LNCaP clone FGC (cell line): ENCODE data around the gene ZBTB48.
A peak's percentile ranks its signal among the peaks of the same experiment; 100 is the strongest.

Experiments
- DNase-seq: peaks from one replicate; pipeline ENCODE4 v3.0.0-alpha.2; 2011; ENCODE audit warnings: low read depth
- H3K4me3 ChIP-seq: 2 replicates; pipeline ENCODE4 v1.5.1; 2011; ENCODE audit warnings: mild to moderate bottlenecking, low read depth, low read length, control low read depth
- CTCF ChIP-seq: IDR thresholded peaks from 2 replicates; pipeline ENCODE4 v1.5.1; 2012; ENCODE audit warnings: mild to moderate bottlenecking; ENCODE audit not compliant: control insufficient read depth, insufficient read depth; ENCODE audit errors: extremely low read depth

Gene ZBTB48

GRCh38 chr1:6579374-6580118 lies at the start of gene ZBTB48:
TSS of gene ZBTB48 (plus strand) at chr1:6579994. CDS start at chr1:6580610, 616 bp downstream.
- DNase-seq = peak; percentile 90
- no peak for TF ChIP-seq CTCF
- peak within 1 kb of the TSS; percentile 95 for H3K4me3 ChIP-seq

GRCh38 chr1:6530504-6531160 lies 49.2 kb upstream of the ZBTB48 start:
- TF ChIP-seq CTCF = no peak
- DNase-seq = no peak
- H3K4me3 ChIP-seq = no peak overlapping the region

GRCh38 chr1:6531996-6532395 lies 47.8 kb upstream of the ZBTB48 start:
- TF ChIP-seq CTCF = no peak
- H3K4me3 ChIP-seq = no peak overlapping the region
- DNase-seq = no peak

GRCh38 chr1:6534248-6534822 lies 45.5 kb upstream of the ZBTB48 start:
- TF ChIP-seq CTCF = no peak
- no peak for DNase-seq
- H3K4me3 ChIP-seq = no peak overlapping the region

- no peak for DNase-seq
- H3K4me3 ChIP-seq = no peak overlapping the region
These were observed 44.6 kb upstream of the ZBTB48 start for GRCh38 chr1:6535214-6535613.

GRCh38 chr1:6536291-6536690 lies 43.5 kb upstream of the ZBTB48 start:
- no peak for TF ChIP-seq CTCF
- no peak overlapping the region for H3K4me3 ChIP-seq
- DNase-seq = no peak

More at GRCh38 chr1:6535214-6535613, 44.6 kb upstream of the ZBTB48 start:
- TF ChIP-seq CTCF = no peak
